Measurements from ENCODE around the gene BDKRB2. TPM values are rescaled to one million over a fixed set of nuclear protein-coding genes. Genes with fewer than 3 reads are reported as not detected.

Gene BDKRB2
- total RNA-seq, 1 experiment from 2014 or later: 0.05 TPM

DNA sequence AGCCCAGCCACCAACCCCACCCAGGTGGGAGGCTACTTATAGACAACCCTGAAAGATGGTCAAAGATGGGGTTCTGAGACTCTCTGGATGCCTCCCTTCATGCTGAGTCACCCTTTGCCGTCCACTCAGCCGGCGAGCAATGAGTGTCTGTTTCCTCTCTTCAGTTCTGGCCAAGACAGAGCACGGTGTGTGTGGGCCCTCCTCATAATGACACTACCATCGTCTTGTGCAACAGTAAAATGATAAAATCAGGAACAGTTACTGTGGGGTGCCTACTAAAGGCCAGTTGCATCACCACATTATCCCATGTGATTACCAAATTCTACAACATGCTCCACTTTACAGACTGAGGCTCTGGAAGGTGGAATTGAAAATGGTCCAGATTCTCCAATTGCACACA, 44.4 kb downstream of the BDKRB2 start:
- Histone ChIP-seq H3K27ac (ENCODE audit: low read length) (no peak overlapping the region), H3K27me3 (ENCODE audit: control insufficient read depth, insufficient read depth, low read length) (no peaks in the 10 kb centered on the region), H3K4me3 (ENCODE audit: low read depth in 2 of 2, low read length in 2 of 2) (no peak overlapping the region), H3K4me1 (ENCODE audit: control insufficient read depth, insufficient read depth, low read length) (no peaks in the 10 kb centered on the region), H3K9me3 (ENCODE audit: control insufficient read depth, insufficient read depth, low read depth, low read length) (no peaks in the 10 kb centered on the region), H3K36me3 (ENCODE audit: control insufficient read depth, insufficient read depth, low read length) (no peaks in the 10 kb centered on the region)
- ChIA-PET CTCF (interaction anchor here (0.7 kb wide), 1 partner anchor 14 kb away, joined by 6 read pairs; no protein-coding TSS in a partner anchor), POLR2A (no interaction called here)
- no peak for TF ChIP-seq TCF7L2 (IDR thresholded peaks at IDR 0.05; ENCODE audit: low read depth, low read length)
- TF ChIP-seq POLR2AphosphoS5 (IDR thresholded peaks at IDR 0.05; ENCODE audit: low read depth, low read length): no peak
- TF ChIP-seq, protein P1, sequence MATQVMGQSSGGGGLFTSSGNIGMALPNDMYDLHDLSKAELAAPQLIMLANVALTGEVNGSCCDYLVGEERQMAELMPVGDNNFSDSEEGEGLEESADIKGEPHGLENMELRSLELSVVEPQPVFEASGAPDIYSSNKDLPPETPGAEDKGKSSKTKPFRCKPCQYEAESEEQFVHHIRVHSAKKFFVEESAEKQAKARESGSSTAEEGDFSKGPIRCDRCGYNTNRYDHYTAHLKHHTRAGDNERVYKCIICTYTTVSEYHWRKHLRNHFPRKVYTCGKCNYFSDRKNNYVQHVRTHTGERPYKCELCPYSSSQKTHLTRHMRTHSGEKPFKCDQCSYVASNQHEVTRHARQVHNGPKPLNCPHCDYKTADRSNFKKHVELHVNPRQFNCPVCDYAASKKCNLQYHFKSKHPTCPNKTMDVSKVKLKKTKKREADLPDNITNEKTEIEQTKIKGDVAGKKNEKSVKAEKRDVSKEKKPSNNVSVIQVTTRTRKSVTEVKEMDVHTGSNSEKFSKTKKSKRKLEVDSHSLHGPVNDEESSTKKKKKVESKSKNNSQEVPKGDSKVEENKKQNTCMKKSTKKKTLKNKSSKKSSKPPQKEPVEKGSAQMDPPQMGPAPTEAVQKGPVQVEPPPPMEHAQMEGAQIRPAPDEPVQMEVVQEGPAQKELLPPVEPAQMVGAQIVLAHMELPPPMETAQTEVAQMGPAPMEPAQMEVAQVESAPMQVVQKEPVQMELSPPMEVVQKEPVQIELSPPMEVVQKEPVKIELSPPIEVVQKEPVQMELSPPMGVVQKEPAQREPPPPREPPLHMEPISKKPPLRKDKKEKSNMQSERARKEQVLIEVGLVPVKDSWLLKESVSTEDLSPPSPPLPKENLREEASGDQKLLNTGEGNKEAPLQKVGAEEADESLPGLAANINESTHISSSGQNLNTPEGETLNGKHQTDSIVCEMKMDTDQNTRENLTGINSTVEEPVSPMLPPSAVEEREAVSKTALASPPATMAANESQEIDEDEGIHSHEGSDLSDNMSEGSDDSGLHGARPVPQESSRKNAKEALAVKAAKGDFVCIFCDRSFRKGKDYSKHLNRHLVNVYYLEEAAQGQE (IDR thresholded peaks at IDR 0.05; ENCODE audit: insufficient read depth in 1 of 2, low read depth in 2 of 2, low read length in 1 of 2): no peak
- TF ChIP-seq SIN3A (IDR thresholded peaks at IDR 0.05; ENCODE audit: borderline replicate concordance, insufficient read depth, low read depth, low read length): no peak
- TF ChIP-seq, protein P2, sequence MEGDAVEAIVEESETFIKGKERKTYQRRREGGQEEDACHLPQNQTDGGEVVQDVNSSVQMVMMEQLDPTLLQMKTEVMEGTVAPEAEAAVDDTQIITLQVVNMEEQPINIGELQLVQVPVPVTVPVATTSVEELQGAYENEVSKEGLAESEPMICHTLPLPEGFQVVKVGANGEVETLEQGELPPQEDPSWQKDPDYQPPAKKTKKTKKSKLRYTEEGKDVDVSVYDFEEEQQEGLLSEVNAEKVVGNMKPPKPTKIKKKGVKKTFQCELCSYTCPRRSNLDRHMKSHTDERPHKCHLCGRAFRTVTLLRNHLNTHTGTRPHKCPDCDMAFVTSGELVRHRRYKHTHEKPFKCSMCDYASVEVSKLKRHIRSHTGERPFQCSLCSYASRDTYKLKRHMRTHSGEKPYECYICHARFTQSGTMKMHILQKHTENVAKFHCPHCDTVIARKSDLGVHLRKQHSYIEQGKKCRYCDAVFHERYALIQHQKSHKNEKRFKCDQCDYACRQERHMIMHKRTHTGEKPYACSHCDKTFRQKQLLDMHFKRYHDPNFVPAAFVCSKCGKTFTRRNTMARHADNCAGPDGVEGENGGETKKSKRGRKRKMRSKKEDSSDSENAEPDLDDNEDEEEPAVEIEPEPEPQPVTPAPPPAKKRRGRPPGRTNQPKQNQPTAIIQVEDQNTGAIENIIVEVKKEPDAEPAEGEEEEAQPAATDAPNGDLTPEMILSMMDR (IDR thresholded peaks at IDR 0.05): no peak
- BruUV-seq (replicated peaks): no TSS peak
- in situ Hi-C loops (cut with HindIII; ENCODE audit: low pct_unique_long_range_greater_than_20kb, low sequenced_read_pairs) (no loop called here), intact Hi-C loops (cut with micrococcal nuclease; ENCODE audit: unreplicated experiment) (no loop called here)
- DNase-seq (ENCODE audit: low read depth, low spot score) (no peak), ATAC-seq (no peak)

DNA sequence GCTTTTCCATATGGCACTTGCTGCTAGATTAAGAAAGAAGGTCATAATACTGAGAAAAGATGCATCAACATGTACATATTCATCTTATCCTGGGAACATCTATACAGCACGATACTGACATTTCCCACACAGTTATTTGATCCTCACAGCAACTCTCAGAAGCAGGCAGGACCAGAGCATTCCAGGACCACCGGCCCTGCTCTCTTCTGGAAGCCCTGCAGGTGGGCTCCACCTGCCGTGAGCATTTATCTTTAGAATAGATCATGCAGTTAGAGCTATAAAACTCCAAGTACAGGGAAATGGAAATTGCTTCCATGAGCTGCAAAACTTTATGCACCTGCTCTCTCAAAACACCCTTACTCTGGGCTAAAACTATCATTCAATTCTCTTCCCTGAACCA, 45.8 kb downstream of the BDKRB2 start:
- in situ Hi-C loops (cut with HindIII; ENCODE audit: low pct_unique_long_range_greater_than_20kb, low sequenced_read_pairs) (no loop called here), intact Hi-C loops (cut with micrococcal nuclease; ENCODE audit: unreplicated experiment) (no loop called here)
- CTCF ChIA-PET: no interaction called here
- POLR2A ChIA-PET: no interaction called here
- H3K27ac ChIP-seq (ENCODE audit: low read length): no peak overlapping the region
- TF ChIP-seq, protein P1 (IDR thresholded peaks at IDR 0.05; ENCODE audit: insufficient read depth in 1 of 2, low read depth in 2 of 2, low read length in 1 of 2): no peak
- TF ChIP-seq TCF7L2 (IDR thresholded peaks at IDR 0.05; ENCODE audit: low read depth, low read length) (no peak), SIN3A (IDR thresholded peaks at IDR 0.05; ENCODE audit: borderline replicate concordance, insufficient read depth, low read depth, low read length) (no peak)
- TF ChIP-seq, protein P2 (IDR thresholded peaks at IDR 0.05): no peak
- BruUV-seq (replicated peaks): no TSS peak
- H3K4me3 ChIP-seq (ENCODE audit: low read depth in 2 of 2, low read length in 2 of 2): no peak overlapping the region
- H3K27me3 ChIP-seq (ENCODE audit: control insufficient read depth, insufficient read depth, low read length): no peaks in the 10 kb centered on the region
- no peaks in the 10 kb centered on the region for H3K36me3 ChIP-seq (ENCODE audit: control insufficient read depth, insufficient read depth, low read length)
- H3K4me1 ChIP-seq (ENCODE audit: control insufficient read depth, insufficient read depth, low read length): no peaks in the 10 kb centered on the region
- no peak for DNase-seq (ENCODE audit: low read depth, low spot score)
- no peak for ATAC-seq
- H3K9me3 ChIP-seq (ENCODE audit: control insufficient read depth, insufficient read depth, low read depth, low read length): no peaks in the 10 kb centered on the region
